IMR-90 (cell line): ENCODE results near the gene FOXK1. TPM values are rescaled to one million over a fixed set of nuclear protein-coding genes. Genes with fewer than 3 reads are reported as not detected.

Experiments used
- ATAC-seq: fragments of 200-7000 bp; cut with Tn5 transposase; 2 replicates; pipeline ENCODE4 v1.9.1; 2020; ENCODE audit warnings: low read depth, mild to moderate bottlenecking, moderate library complexity
- BruUV-seq: library from RNA; stranded (reverse); fragments of 400-500 nt; replicated peaks from 2 replicates; lab custom pipeline; 2021; lab: Mats Ljungman, UMichigan
- CTCF ChIA-PET: fragments of 300-600 bp; formaldehyde crosslinking; extraction: SDS; loops from one replicate; lab custom pipeline; 2021; ENCODE audit warnings: antibody characterized with exemption; lab: Yijun Ruan, JAX
- POLR2A ChIA-PET: fragments of 300-600 bp; sonication (Branson Sonifier 250); formaldehyde crosslinking; loops from one replicate; lab custom pipeline; 2022; ENCODE audit warnings: antibody characterized with exemption; ENCODE audit not compliant: unreplicated experiment; lab: Charles Lee
- DNase-seq: peaks from one replicate; pipeline ENCODE4 v3.0.0; 2013
- H2AFZ ChIP-seq: replicated peaks from 2 replicates; pipeline ENCODE3; 2013; ENCODE audit warnings: low read length, mild to moderate bottlenecking; ENCODE audit not compliant: poor library complexity
- H2AK5ac ChIP-seq: 2 replicates; pipeline ENCODE4 v1.6.1; 2013; ENCODE audit warnings: low read depth, low read length, inconsistent platforms
- H2AK9ac ChIP-seq: replicated peaks from 2 replicates; pipeline ENCODE3; 2013; ENCODE audit warnings: mild to moderate bottlenecking, low read depth, low read length, moderate library complexity; ENCODE audit not compliant: poor library complexity
- H2BK120ac ChIP-seq: 2 replicates; pipeline ENCODE4 v1.6.1; 2013; ENCODE audit warnings: low read depth, low read length, inconsistent platforms
- H2BK15ac ChIP-seq: 3 replicates; pipeline ENCODE4 v1.6.1; 2013; ENCODE audit warnings: low read depth, low read length, inconsistent platforms
- H2BK20ac ChIP-seq: 2 replicates; pipeline ENCODE4 v1.6.1; 2013; ENCODE audit warnings: low read depth, mild to moderate bottlenecking, inconsistent platforms, low read length, moderate library complexity
- H2BK5ac ChIP-seq: 2 replicates; pipeline ENCODE4 v1.6.1; 2013; ENCODE audit warnings: mild to moderate bottlenecking, low read depth, low read length, inconsistent platforms; ENCODE audit not compliant: poor library complexity, severe bottlenecking
- H3K14ac ChIP-seq: replicated peaks from 2 replicates; pipeline ENCODE4 v1.6.1; 2013; ENCODE audit warnings: low read depth, low read length, inconsistent platforms
- H3K18ac ChIP-seq: 2 replicates; pipeline ENCODE4 v1.6.1; 2013; ENCODE audit warnings: low read depth, low read length, control low read depth
- H3K23ac ChIP-seq: 2 replicates; pipeline ENCODE4 v1.6.1; 2013; ENCODE audit warnings: low read depth, low read length, inconsistent platforms
- H3K27ac ChIP-seq: 2 replicates; pipeline ENCODE4 v1.5.1; 2013; ENCODE audit warnings: mild to moderate bottlenecking, control low read depth, low read length; ENCODE audit not compliant: insufficient read depth
- H3K27me3 ChIP-seq: 2 replicates; pipeline ENCODE4 v1.6.1; 2013; ENCODE audit warnings: low read length; ENCODE audit not compliant: control insufficient read depth, insufficient read depth
- H3K36me3 ChIP-seq: 2 replicates; pipeline ENCODE4 v1.6.1; 2013; ENCODE audit warnings: low read length, mixed read lengths; ENCODE audit not compliant: control insufficient read depth, insufficient read depth
- H3K4ac ChIP-seq: 2 replicates; pipeline ENCODE4 v1.6.1; 2013; ENCODE audit warnings: low read depth, low read length, inconsistent platforms
- H3K4me1 ChIP-seq: 2 replicates; pipeline ENCODE4 v1.6.1; 2013; ENCODE audit warnings: low read length, mixed read lengths; ENCODE audit not compliant: control insufficient read depth, insufficient read depth
- H3K4me2 ChIP-seq: 2 replicates; pipeline ENCODE4 v1.6.1; 2013; ENCODE audit warnings: low read depth, mild to moderate bottlenecking, control low read depth, low read length, moderate library complexity
- H3K4me3 ChIP-seq: 2 replicates; pipeline ENCODE4 v1.5.1; 2013; ENCODE audit warnings: low read depth, mild to moderate bottlenecking, control low read depth, low read length, moderate library complexity; ENCODE audit not compliant: insufficient read depth
- H3K56ac ChIP-seq: 2 replicates; pipeline ENCODE4 v1.6.1; 2013; ENCODE audit warnings: low read length, inconsistent platforms; ENCODE audit not compliant: insufficient read depth; ENCODE audit errors: extremely low read depth
- H3K79me1 ChIP-seq, 2 experiments: 2 replicates each; pipeline ENCODE4 v1.6.1; 2013; ENCODE audit warnings: low read length in 2 of 2, inconsistent platforms in 1 of 2, low read depth in 1 of 2
- H3K9ac ChIP-seq: 2 replicates; pipeline ENCODE4 v1.6.1; 2013; ENCODE audit warnings: low read depth, low read length, control low read depth
- H3K9me1 ChIP-seq: 2 replicates; pipeline ENCODE4 v1.6.1; 2013; ENCODE audit warnings: low read length, inconsistent platforms; ENCODE audit not compliant: insufficient read depth
- H3K9me3 ChIP-seq: 2 replicates; pipeline ENCODE4 v1.6.1; 2013; ENCODE audit warnings: low read length; ENCODE audit not compliant: control insufficient read depth, insufficient read depth
- H4K20me1 ChIP-seq: 2 replicates; pipeline ENCODE4 v1.6.1; 2013; ENCODE audit warnings: low read length, inconsistent platforms; ENCODE audit not compliant: insufficient read depth
- H4K5ac ChIP-seq: 2 replicates; pipeline ENCODE4 v1.6.1; 2013; ENCODE audit warnings: mild to moderate bottlenecking, low read depth, low read length, control low read depth
- H4K8ac ChIP-seq, 2 experiments: 2 replicates each; pipeline ENCODE4 v1.6.1; 2013; ENCODE audit warnings: low read depth in 2 of 2, low read length in 2 of 2, control low read depth in 1 of 2, inconsistent platforms in 1 of 2
- H4K91ac ChIP-seq: 2 replicates; pipeline ENCODE4 v1.6.1; 2013; ENCODE audit warnings: low read depth, low read length, inconsistent platforms; ENCODE audit not compliant: insufficient read depth
- BHLHE40 ChIP-seq: fragments of 150-350 bp; IDR thresholded peaks from 2 replicates; pipeline ENCODE4 v1.6.1; 2016; ENCODE audit warnings: mild to moderate bottlenecking, low read depth, low read length
- NFE2L2 ChIP-seq: fragments of 150-350 bp; IDR thresholded peaks from 2 replicates; pipeline ENCODE4 v1.6.1; 2016; ENCODE audit warnings: low read depth, mild to moderate bottlenecking, low read length
- POLR2A ChIP-seq: IDR thresholded peaks from 2 replicates; pipeline ENCODE4 v1.6.1; 2012; ENCODE audit warnings: mild to moderate bottlenecking, low read depth, low read length
- WGBS, 2 experiments: methylation state at CpG; one replicate each; pipeline versions ENCODE4 v1.1.5 to v1.1.7; 2013; ENCODE audit warnings: missing lambda C conversion rate in 2 of 2; ENCODE audit not compliant: insufficient read length in 1 of 2; ENCODE audit errors: extremely low coverage in 2 of 2; 5-methylcytosine and 5-hydroxymethylcytosine counted together
- dilution Hi-C: fragments of 300-500 bp; cut with HindIII; formaldehyde crosslinking; loops from one replicate; pipeline ENCODE4 v1.14.3; 2018; ENCODE audit warnings: low sequenced_read_pairs; ENCODE audit not compliant: unreplicated experiment
- in situ Hi-C: fragments of 300-500 bp; cut with MboI; formaldehyde crosslinking; loops from 3 replicates; pipeline ENCODE4 v1.14.3; 2019; ENCODE audit warnings: low sequenced_read_pairs, inconsistent platforms, mixed read lengths
- intact Hi-C: fragments of 100-400 bp; cut with micrococcal nuclease; formaldehyde crosslinking; loops from 2 replicates; pipeline ENCODE4 v1.10.0; 2022
- polyA plus RNA-seq, 3 experiments: library from polyadenylated mRNA; depleted of rRNA; stranded (reverse); fragments of >200 nt; gene quantifications; 2 replicates each; pipeline ENCODE4 v1.2.3, GENCODE V29; 2012; ENCODE audit warnings: low replicate concordance in 1 of 3
- total RNA-seq: library from RNA; depleted of rRNA; stranded (reverse); fragments of >200 nt; gene quantifications from 2 replicates; pipeline ENCODE4 v1.2.3, GENCODE V29; 2012

The FOXK1 gene
- total and polyA plus RNA-seq, 2 of the 4 experiments (the other 2 are of a cell fraction) = 4.3 to 8.8 TPM

- no peak for TF ChIP-seq POLR2A
Measured at GRCh38 chr7:4650433-4651047, 31.6 kb upstream of the FOXK1 start (continued).

- TF ChIP-seq BHLHE40 = no peak
- TF ChIP-seq NFE2L2 = no peak
- no peak overlapping the region for H3K9ac ChIP-seq
- no peak for DNase-seq
- H3K4me2 ChIP-seq = no peak overlapping the region
- H3K4me1 ChIP-seq = peaks cover 7% of the 10 kb centered on the region
- ChIA-PET POLR2A (no interaction called here), CTCF (interaction anchor here (0.6 kb wide), 1 partner anchor 12 kb away, joined by 3 read pairs; no protein-coding TSS in a partner anchor)
- no TSS peak for BruUV-seq
- H4K20me1 ChIP-seq = no peaks in the 10 kb centered on the region
- no CpG with 5 or more reads among the region's 5 CpGs for WGBS, 2 experiments
- in situ Hi-C loops = no loop called here
- H3K4ac ChIP-seq = no peak overlapping the region
- no peak overlapping the region for H3K23ac ChIP-seq
- no peak overlapping the region for H3K14ac ChIP-seq
- intact Hi-C loops = no loop called here
- H3K18ac ChIP-seq = no peak overlapping the region
- H2BK5ac ChIP-seq = no peak overlapping the region
- H3K9me3 ChIP-seq = peaks cover 7% of the 10 kb centered on the region; the same call in 1 of the 2 replicates
- H2AFZ ChIP-seq = no peak overlapping the region
- no peak overlapping the region for H3K4me3 ChIP-seq
- H2BK120ac ChIP-seq = no peak overlapping the region
- no peak overlapping the region for H2AK5ac ChIP-seq
- no peak overlapping the region for H2BK15ac ChIP-seq
- H3K56ac ChIP-seq = no peak overlapping the region
- peaks cover 0 to 4% of the 10 kb centered on the region in 2 experiments; a peak in 2 of 4 replicates for H3K79me1 ChIP-seq
- no peak overlapping the region for H4K5ac ChIP-seq
- dilution Hi-C loops = no loop called here
- no peak overlapping the region for H2BK20ac ChIP-seq
- no peak overlapping the region for H3K27ac ChIP-seq
- ATAC-seq = no peak
- no peaks in the 10 kb centered on the region for H3K27me3 ChIP-seq
- H3K36me3 ChIP-seq = no peaks in the 10 kb centered on the region
- H4K91ac ChIP-seq = no peak overlapping the region
- no peaks in the 10 kb centered on the region for H3K9me1 ChIP-seq
- no peak overlapping the region for H2AK9ac ChIP-seq
- no peak overlapping the region for H4K8ac ChIP-seq
Measured at GRCh38 chr7:4653771-4654170, 28.3 kb upstream of the FOXK1 start.
